HEK293 (cell line): ENCODE measurements around the gene CBFB.

Experiments
- CTCF ChIA-PET: fragments of 350-600 bp; formaldehyde crosslinking; extraction: SDS; loops from one replicate; lab custom pipeline; 2021; ENCODE audit warnings: antibody characterized with exemption; lab: Yijun Ruan, JAX
- POLR2A ChIA-PET: fragments of 300-600 bp; formaldehyde crosslinking; extraction: SDS; loops from one replicate; lab custom pipeline; 2020; ENCODE audit warnings: antibody characterized with exemption, inconsistent platforms; lab: Yijun Ruan, JAX
- H3K27ac ChIP-seq: fragments of 200-500 bp; sonication (Bioruptor generic); 2 replicates; pipeline ENCODE4 v1.5.1; 2014; ENCODE audit warnings: low read depth, low read length, control low read depth, inconsistent platforms; ENCODE audit errors: extremely low read depth
- H3K36me3 ChIP-seq, 2 experiments: fragments of 200-500 bp in 1 of 2; sonication (Bioruptor generic) in 1 of 2; 1 replicate in 1 of 2; 2 replicates in 1 of 2; pipeline ENCODE4 v1.5.1; 2014 to 2017; ENCODE audit warnings: inconsistent platforms in 2 of 2, low read length in 2 of 2; ENCODE audit not compliant: control insufficient read depth in 2 of 2, insufficient read depth in 1 of 2
- H3K4me1 ChIP-seq: fragments of 200-500 bp; sonication (Bioruptor generic); 2 replicates; pipeline ENCODE4 v1.5.1; 2014; ENCODE audit warnings: mild to moderate bottlenecking, low read length, inconsistent platforms; ENCODE audit not compliant: control insufficient read depth, insufficient read depth
- H3K4me3 ChIP-seq: 2 replicates; pipeline ENCODE4 v1.5.1; 2011; ENCODE audit warnings: low read depth, mild to moderate bottlenecking, control low read depth, low read length, moderate library complexity
- H3K9me3 ChIP-seq: fragments of 200-500 bp; sonication (Bioruptor generic); 2 replicates; pipeline ENCODE4 v1.5.1; 2014; ENCODE audit warnings: low read depth, low read length, inconsistent platforms; ENCODE audit not compliant: control insufficient read depth, insufficient read depth
- FEZF1 ChIP-seq: fragments of 450-650 bp; formaldehyde crosslinking; IDR thresholded peaks from 2 replicates; pipeline ENCODE4 v1.5.1; 2016; ENCODE audit warnings: missing biosample characterization, missing genetic modification characterization
- GFI1B ChIP-seq: fragments of 450-650 bp; formaldehyde crosslinking; IDR thresholded peaks from 2 replicates; pipeline ENCODE4 v1.5.1; 2016; ENCODE audit warnings: missing biosample characterization, missing genetic modification characterization
- HOXC10 ChIP-seq: sonication (generic); formaldehyde crosslinking; IDR thresholded peaks from 2 replicates; pipeline ENCODE4 v1.8.1; 2023; ENCODE audit warnings: mild to moderate bottlenecking, missing genetic modification reagents
- KLF1 ChIP-seq: fragments of 450-650 bp; formaldehyde crosslinking; IDR thresholded peaks from 2 replicates; pipeline ENCODE4 v1.5.1; 2016; ENCODE audit warnings: missing biosample characterization, missing genetic modification characterization
- KLF17 ChIP-seq: fragments of 450-650 bp; formaldehyde crosslinking; IDR thresholded peaks from 2 replicates; pipeline ENCODE4 v1.5.1; 2016; ENCODE audit warnings: missing biosample characterization, missing genetic modification characterization
- RBAK ChIP-seq: fragments of 450-650 bp; formaldehyde crosslinking; IDR thresholded peaks from 2 replicates; pipeline ENCODE4 v1.5.1; 2016; ENCODE audit warnings: missing biosample characterization, missing genetic modification characterization
- SALL2 ChIP-seq: fragments of 450-650 bp; formaldehyde crosslinking; IDR thresholded peaks from 2 replicates; pipeline ENCODE4 v1.5.0; 2017; ENCODE audit warnings: missing biosample characterization, mild to moderate bottlenecking, missing genetic modification characterization, borderline replicate concordance
- SP3 ChIP-seq: fragments of 450-650 bp; formaldehyde crosslinking; IDR thresholded peaks from 2 replicates; pipeline ENCODE4 v1.5.1; 2016; ENCODE audit warnings: missing biosample characterization, missing genetic modification characterization
- SP7 ChIP-seq: fragments of 450-650 bp; formaldehyde crosslinking; IDR thresholded peaks from 2 replicates; pipeline ENCODE4 v1.5.1; 2016; ENCODE audit warnings: missing biosample characterization, missing genetic modification characterization
- ZBTB44 ChIP-seq: fragments of 450-650 bp; IDR thresholded peaks from 2 replicates; pipeline ENCODE4 v1.5.1; 2018; ENCODE audit warnings: missing biosample characterization, mild to moderate bottlenecking, missing genetic modification characterization
- ZBTB48 ChIP-seq: fragments of 450-650 bp; formaldehyde crosslinking; IDR thresholded peaks from 2 replicates; pipeline ENCODE4 v1.5.1; 2016; ENCODE audit warnings: missing biosample characterization, missing genetic modification characterization
- ZEB2 ChIP-seq: fragments of 450-650 bp; formaldehyde crosslinking; IDR thresholded peaks from 2 replicates; pipeline ENCODE4 v1.5.1; 2016; ENCODE audit warnings: missing biosample characterization, missing genetic modification characterization
- ZNF133 ChIP-seq: fragments of 450-650 bp; formaldehyde crosslinking; IDR thresholded peaks from 2 replicates; pipeline ENCODE4 v1.5.1; 2016; ENCODE audit warnings: missing biosample characterization, missing genetic modification characterization
- ZNF223 ChIP-seq: fragments of 450-650 bp; formaldehyde crosslinking; IDR thresholded peaks from 2 replicates; pipeline ENCODE4 v1.5.1; 2016; ENCODE audit warnings: missing biosample characterization, missing genetic modification characterization
- ZNF266 ChIP-seq: fragments of 450-650 bp; formaldehyde crosslinking; IDR thresholded peaks from 2 replicates; pipeline ENCODE4 v1.5.1; 2016; ENCODE audit warnings: missing biosample characterization, missing genetic modification characterization, low read depth
- ZNF302 ChIP-seq: fragments of 450-650 bp; formaldehyde crosslinking; IDR thresholded peaks from 2 replicates; pipeline ENCODE4 v1.5.1; 2016; ENCODE audit warnings: missing biosample characterization, missing genetic modification characterization, low read depth
- ZNF391 ChIP-seq: fragments of 450-650 bp; formaldehyde crosslinking; IDR thresholded peaks from 2 replicates; pipeline ENCODE4 v1.5.1; 2016; ENCODE audit warnings: low read depth, missing biosample characterization, missing genetic modification characterization, borderline replicate concordance
- ZNF501 ChIP-seq: fragments of 450-650 bp; formaldehyde crosslinking; IDR thresholded peaks from 2 replicates; pipeline ENCODE4 v1.5.1; 2016; ENCODE audit warnings: missing biosample characterization, missing genetic modification characterization
- ZNF510 ChIP-seq: fragments of 450-650 bp; formaldehyde crosslinking; IDR thresholded peaks from 2 replicates; pipeline ENCODE4 v1.5.1; 2018; ENCODE audit warnings: mild to moderate bottlenecking, missing genetic modification characterization, missing biosample characterization; ENCODE audit not compliant: insufficient replicate concordance
- ZNF560 ChIP-seq: fragments of 450-650 bp; formaldehyde crosslinking; IDR thresholded peaks from 2 replicates; pipeline ENCODE4 v1.5.1; 2017; ENCODE audit warnings: missing biosample characterization, missing genetic modification characterization, borderline replicate concordance
- ZNF600 ChIP-seq: fragments of 450-650 bp; formaldehyde crosslinking; IDR thresholded peaks from 2 replicates; pipeline ENCODE4 v1.5.1; 2016; ENCODE audit warnings: missing biosample characterization, missing genetic modification characterization
- ZNF768 ChIP-seq: fragments of 450-650 bp; formaldehyde crosslinking; IDR thresholded peaks from 2 replicates; pipeline ENCODE4 v1.5.1; 2018; ENCODE audit warnings: missing biosample characterization, mild to moderate bottlenecking, missing genetic modification characterization
- ZSCAN30 ChIP-seq: fragments of 450-650 bp; IDR thresholded peaks from 2 replicates; pipeline ENCODE4 v1.5.1; 2018; ENCODE audit warnings: missing biosample characterization, mild to moderate bottlenecking, missing genetic modification characterization, moderate library complexity
- TF ChIP-seq, protein P1 (sequence below): fragments of 450-650 bp; formaldehyde crosslinking; IDR thresholded peaks from 2 replicates; pipeline ENCODE4 v1.5.1; 2017; ENCODE audit warnings: missing biosample characterization, missing genetic modification characterization
- TF ChIP-seq, protein P2 (sequence below): fragments of 450-650 bp; formaldehyde crosslinking; conservative IDR thresholded peaks from 2 replicates; pipeline ENCODE4 v1.5.1; 2016; ENCODE audit warnings: low read depth, missing biosample characterization, missing genetic modification characterization
- TF ChIP-seq, protein P3 (sequence below): fragments of 450-650 bp; formaldehyde crosslinking; IDR thresholded peaks from 2 replicates; pipeline ENCODE4 v1.5.1; 2017; ENCODE audit warnings: missing biosample characterization, missing genetic modification characterization
- TF ChIP-seq, protein P4 (sequence below): fragments of 450-650 bp; formaldehyde crosslinking; IDR thresholded peaks from 2 replicates; pipeline ENCODE4 v1.5.1; 2016; ENCODE audit warnings: missing biosample characterization, missing genetic modification characterization

CBFB gene

GRCh38 chr16:67028696-67029253 lies at the start of gene CBFB:
TSS of gene CBFB (plus strand) at chr16:67029149. CDS start at chr16:67029408, 259 bp downstream.
- Histone ChIP-seq H3K9me3 (no peaks in the 10 kb centered on the region), H3K4me1 (peaks cover 5% of the 10 kb centered on the region; the same call in 1 of the 2 replicates), H3K27ac (peak within 1 kb of the TSS; percentile 79), H3K36me3 (peaks cover 5 to 17% of the 10 kb centered on the region in 2 experiments; a peak in 2 of 3 replicates), H3K4me3 (peak within 1 kb of the TSS; percentile 84)
- ChIA-PET POLR2A (interaction anchor here (0.5 to 3.8 kb wide), 6 partner anchors 9 to 149 kb away, joined by 3 to 15 read pairs (median 4); no protein-coding TSS in a partner anchor), CTCF (interaction anchor here (0.6 to 2.9 kb wide), 8 partner anchors 9 to 1361 kb away, joined by 3 to 25 read pairs (median 3); no protein-coding TSS in a partner anchor)
- TF ChIP-seq ZNF266 (tag by site-specific recombination) (no peak), FEZF1 (tag by site-specific recombination) (no peak), SALL2 (tag by site-specific recombination) (no peak), ZNF223 (no peak), ZNF600 (tag by site-specific recombination) (peak; percentile 85), ZNF391 (no peak), ZNF501 (tag by site-specific recombination) (no peak), SP3 (tag by site-specific recombination) (no peak), RBAK (tag by site-specific recombination) (no peak), KLF17 (tag by site-specific recombination) (peak; percentile 59; the same call in 1 of the 2 replicates), ZNF133 (tag by site-specific recombination) (no peak), GFI1B (tag by site-specific recombination) (0 out of 2 replicates have a peak, but pooled peaks have one; percentile 6), ZNF768 (tag by site-specific recombination) (no peak), ZBTB44 (tag by site-specific recombination) (0 out of 2 replicates have a peak, but pooled peaks have one; percentile 24), ZNF510 (tag by site-specific recombination) (no peak), ZEB2 (tag by site-specific recombination) (peak; percentile 66; the same call in 1 of the 2 replicates), ZNF302 (tag by site-specific recombination) (no peak), ZSCAN30 (tag by site-specific recombination) (peak; percentile 66), KLF1 (tag by site-specific recombination) (peak; percentile 57; the same call in 1 of the 2 replicates), ZNF560 (no peak), SP7 (tag by site-specific recombination) (peak; percentile 53), ZBTB48 (tag by site-specific recombination) (peak; percentile 78; the same call in 1 of the 2 replicates), HOXC10 (CRISPR knock-in tag) (no peak)
- TF ChIP-seq, protein P1, sequence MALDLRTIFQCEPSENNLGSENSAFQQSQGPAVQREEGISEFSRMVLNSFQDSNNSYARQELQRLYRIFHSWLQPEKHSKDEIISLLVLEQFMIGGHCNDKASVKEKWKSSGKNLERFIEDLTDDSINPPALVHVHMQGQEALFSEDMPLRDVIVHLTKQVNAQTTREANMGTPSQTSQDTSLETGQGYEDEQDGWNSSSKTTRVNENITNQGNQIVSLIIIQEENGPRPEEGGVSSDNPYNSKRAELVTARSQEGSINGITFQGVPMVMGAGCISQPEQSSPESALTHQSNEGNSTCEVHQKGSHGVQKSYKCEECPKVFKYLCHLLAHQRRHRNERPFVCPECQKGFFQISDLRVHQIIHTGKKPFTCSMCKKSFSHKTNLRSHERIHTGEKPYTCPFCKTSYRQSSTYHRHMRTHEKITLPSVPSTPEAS (tag by site-specific recombination), result no peak
- TF ChIP-seq, protein P2, sequence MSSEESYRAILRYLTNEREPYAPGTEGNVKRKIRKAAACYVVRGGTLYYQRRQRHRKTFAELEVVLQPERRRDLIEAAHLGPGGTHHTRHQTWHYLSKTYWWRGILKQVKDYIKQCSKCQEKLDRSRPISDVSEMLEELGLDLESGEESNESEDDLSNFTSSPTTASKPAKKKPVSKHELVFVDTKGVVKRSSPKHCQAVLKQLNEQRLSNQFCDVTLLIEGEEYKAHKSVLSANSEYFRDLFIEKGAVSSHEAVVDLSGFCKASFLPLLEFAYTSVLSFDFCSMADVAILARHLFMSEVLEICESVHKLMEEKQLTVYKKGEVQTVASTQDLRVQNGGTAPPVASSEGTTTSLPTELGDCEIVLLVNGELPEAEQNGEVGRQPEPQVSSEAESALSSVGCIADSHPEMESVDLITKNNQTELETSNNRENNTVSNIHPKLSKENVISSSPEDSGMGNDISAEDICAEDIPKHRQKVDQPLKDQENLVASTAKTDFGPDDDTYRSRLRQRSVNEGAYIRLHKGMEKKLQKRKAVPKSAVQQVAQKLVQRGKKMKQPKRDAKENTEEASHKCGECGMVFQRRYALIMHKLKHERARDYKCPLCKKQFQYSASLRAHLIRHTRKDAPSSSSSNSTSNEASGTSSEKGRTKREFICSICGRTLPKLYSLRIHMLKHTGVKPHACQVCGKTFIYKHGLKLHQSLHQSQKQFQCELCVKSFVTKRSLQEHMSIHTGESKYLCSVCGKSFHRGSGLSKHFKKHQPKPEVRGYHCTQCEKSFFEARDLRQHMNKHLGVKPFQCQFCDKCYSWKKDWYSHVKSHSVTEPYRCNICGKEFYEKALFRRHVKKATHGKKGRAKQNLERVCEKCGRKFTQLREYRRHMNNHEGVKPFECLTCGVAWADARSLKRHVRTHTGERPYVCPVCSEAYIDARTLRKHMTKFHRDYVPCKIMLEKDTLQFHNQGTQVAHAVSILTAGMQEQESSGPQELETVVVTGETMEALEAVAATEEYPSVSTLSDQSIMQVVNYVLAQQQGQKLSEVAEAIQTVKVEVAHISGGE (tag by site-specific recombination), result peak; percentile 82
- TF ChIP-seq, protein P3, sequence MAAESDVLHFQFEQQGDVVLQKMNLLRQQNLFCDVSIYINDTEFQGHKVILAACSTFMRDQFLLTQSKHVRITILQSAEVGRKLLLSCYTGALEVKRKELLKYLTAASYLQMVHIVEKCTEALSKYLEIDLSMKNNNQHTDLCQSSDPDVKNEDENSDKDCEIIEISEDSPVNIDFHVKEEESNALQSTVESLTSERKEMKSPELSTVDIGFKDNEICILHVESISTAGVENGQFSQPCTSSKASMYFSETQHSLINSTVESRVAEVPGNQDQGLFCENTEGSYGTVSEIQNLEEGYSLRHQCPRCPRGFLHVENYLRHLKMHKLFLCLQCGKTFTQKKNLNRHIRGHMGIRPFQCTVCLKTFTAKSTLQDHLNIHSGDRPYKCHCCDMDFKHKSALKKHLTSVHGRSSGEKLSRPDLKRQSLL (tag by site-specific recombination), result no peak
- TF ChIP-seq, protein P4, sequence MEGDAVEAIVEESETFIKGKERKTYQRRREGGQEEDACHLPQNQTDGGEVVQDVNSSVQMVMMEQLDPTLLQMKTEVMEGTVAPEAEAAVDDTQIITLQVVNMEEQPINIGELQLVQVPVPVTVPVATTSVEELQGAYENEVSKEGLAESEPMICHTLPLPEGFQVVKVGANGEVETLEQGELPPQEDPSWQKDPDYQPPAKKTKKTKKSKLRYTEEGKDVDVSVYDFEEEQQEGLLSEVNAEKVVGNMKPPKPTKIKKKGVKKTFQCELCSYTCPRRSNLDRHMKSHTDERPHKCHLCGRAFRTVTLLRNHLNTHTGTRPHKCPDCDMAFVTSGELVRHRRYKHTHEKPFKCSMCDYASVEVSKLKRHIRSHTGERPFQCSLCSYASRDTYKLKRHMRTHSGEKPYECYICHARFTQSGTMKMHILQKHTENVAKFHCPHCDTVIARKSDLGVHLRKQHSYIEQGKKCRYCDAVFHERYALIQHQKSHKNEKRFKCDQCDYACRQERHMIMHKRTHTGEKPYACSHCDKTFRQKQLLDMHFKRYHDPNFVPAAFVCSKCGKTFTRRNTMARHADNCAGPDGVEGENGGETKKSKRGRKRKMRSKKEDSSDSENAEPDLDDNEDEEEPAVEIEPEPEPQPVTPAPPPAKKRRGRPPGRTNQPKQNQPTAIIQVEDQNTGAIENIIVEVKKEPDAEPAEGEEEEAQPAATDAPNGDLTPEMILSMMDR (tag by site-specific recombination), result peak; percentile 69
